GM21529 (cell line): ENCODE results near the gene IPO9.

Experiments
- ATAC-seq: cut with Tn5 transposase; IDR thresholded peaks from one replicate; pipeline ENCODE4 v1.9.1; 2021; ENCODE audit not compliant: unreplicated experiment

The IPO9 gene

DNA sequence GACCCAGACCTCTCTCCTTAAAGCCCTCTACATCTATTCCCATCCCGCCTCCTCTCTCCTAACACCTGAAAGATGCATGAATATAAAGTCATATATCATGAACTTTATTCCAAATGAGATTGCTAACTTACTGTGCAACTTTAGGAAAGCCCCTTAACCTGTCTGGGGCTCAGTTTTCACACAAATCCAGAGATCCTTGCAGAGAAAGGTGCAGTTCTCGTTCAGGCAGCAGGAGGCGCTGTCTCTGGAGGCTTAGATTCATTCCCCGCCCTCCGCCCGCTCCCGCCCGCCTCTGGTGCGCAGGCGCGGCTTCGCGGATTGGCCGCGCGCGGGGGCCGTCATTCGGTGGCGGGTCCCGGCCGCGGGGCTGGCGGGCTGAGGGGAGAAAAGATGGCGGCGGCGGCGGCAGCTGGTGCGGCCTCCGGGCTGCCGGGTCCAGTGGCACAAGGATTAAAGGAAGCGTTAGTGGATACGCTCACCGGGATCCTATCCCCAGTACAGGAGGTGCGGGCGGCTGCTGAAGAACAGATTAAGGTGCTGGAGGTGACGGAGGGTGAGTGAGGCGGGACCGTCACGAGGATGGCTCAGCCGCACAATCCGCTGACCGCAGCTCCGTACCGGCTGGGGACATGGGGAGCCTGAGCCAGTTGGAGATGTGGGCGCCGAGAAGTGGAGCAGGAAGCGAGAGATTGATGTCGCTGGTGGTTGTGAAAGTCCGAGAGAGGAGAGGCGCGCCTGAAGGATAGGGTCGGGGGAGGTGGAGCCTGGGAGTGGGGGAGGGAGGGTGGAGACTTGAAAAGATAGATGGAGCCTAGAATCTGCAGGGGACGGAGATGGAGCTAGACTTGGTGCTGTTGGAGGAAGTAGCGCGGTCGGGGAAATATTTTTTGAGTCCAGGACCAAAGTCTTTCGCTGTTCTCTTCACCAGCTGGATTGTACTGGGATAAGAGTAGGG lies at the start of gene IPO9:
TSS of gene IPO9 (plus strand) at position 338 of the 955 bp plus-strand sequence. CDS start at position 391, 53 bp downstream.
- peak; percentile 91 for ATAC-seq

GRCh38 chr1:201779351-201779880 lies 49.5 kb upstream of the IPO9 start:
- no peak for ATAC-seq

GRCh38 chr1:201780952-201781351 lies 48.0 kb upstream of the IPO9 start:
- no peak for ATAC-seq

GRCh38 chr1:201781437-201781836 lies 47.5 kb upstream of the IPO9 start:
- no peak for ATAC-seq

GRCh38 chr1:201782353-201782752 lies 46.6 kb upstream of the IPO9 start:
- ATAC-seq: no peak

- no peak for ATAC-seq
Measured at GRCh38 chr1:201783058-201783457, 45.9 kb upstream of the IPO9 start.

GRCh38 chr1:201783572-201783971 lies 45.4 kb upstream of the IPO9 start:
- no peak for ATAC-seq

- no peak for ATAC-seq
Measured at GRCh38 chr1:201785291-201785690, 43.7 kb upstream of the IPO9 start.

GRCh38 chr1:201786824-201787223 lies 42.1 kb upstream of the IPO9 start:
- ATAC-seq: no peak

GRCh38 chr1:201788296-201788695 lies 40.7 kb upstream of the IPO9 start:
- ATAC-seq: no peak

GRCh38 chr1:201789245-201789644 lies 39.7 kb upstream of the IPO9 start:
- ATAC-seq: no peak

DNA sequence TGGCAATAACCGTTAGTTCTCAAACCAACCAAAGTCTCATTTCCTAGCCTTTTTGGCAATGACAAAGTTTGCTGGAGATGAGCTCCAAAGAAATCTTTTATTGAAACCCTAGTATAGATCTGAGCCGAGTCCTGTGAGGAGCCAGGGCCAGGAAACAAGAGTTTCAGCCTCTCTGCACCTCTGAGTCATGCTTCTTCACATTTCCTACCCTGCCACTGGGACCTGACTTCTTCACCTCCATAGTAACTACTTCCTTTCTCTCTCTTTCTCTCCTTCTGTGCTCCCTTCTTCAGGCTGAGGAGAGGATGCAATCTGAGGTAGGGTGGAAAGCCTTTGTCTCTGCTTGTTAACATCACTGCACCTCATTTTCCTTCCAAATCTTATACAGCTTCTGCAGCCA lies 38.7 kb upstream of the IPO9 start:
- no peak for ATAC-seq

GRCh38 chr1:201791051-201791778 lies 37.7 kb upstream of the IPO9 start:
- no peak for ATAC-seq

DNA sequence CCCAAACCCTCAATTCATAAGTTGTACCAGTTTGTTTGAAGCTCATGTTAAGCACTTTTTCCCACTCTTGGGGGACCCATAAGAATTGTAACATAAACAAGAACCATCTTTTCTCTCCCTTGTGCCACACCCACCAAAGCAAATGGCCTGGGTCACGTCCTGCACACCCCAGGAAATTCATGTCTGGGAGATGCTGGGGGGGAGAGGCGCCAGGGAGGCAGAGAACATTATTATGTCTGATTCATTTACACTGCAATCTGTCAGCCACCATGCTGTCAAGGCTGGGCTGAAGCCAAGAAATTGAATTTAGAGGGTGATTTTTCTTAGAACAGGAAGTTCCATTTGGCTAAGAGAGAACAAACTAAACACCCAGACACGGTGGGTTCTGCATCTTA lies 37.2 kb upstream of the IPO9 start:
- ATAC-seq: no peak

DNA sequence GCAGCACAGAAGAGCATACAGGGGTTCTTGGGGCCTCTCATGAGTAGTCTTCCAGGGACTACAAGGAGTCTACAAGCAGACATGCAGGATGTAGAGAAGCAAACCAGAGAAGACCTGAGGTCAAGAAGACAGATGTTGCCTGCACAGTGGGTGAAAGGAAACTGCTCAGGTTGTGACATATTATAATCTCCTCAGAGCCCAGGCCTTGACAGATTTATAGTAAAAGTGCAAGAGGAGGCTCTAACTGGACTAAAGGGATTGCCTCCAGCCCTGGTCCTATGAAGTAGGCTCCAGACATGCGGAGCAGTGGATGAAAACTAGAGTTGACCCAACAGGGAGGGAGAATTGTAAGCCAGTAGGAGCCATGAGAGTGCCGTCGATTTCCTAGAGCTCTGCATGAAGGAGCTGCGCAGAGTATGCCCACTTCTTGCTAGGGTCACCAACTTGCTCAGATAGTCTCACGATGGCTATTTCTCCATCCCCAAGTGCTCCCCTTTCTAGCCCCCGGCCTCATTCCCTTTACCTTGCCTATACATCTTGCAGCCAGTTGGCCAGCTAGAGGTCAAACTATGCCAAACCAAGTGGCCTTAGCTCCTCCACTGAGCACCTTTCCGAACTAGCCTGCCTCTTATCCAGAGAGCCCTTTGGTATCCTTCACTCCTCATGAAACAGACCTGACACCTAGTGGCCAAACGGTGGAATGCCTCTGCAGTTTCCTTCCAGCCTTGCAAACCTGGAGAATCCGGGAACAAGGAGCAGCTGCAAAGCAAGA lies 36.2 kb upstream of the IPO9 start:
- ATAC-seq: peak; percentile 63

DNA sequence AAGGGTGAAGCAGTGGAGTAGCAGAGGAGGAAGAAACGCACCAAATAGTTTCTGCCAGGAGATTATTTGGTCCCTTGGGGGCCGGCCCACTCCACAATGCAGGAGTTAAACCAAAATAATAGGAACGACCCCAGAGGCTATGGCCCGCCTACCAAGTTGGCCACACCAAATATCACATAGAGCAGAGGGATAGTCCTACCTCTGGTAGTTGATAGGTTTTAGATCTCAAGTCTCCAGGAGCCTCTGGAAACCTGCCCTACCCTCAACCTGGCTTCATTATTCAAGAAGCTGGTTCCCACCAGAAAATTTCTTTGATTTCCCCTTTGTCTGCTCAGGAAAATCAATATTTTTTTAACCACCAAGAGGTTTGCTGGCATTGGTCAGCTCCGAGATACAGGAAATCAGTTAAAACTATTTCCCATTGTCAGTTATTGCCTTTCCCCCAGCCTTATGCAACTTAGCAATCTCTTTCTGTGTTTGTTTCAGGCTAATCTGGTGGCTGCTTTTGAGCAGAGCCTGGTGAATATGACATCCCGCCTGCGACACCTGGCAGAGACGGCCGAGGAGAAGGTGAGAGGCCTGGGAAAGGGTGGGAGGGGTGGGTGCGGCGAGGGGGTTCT lies 35.5 kb upstream of the IPO9 start:
- ATAC-seq: no peak

- no peak for ATAC-seq
Measured at GRCh38 chr1:201795066-201795465, 33.9 kb upstream of the IPO9 start.

DNA sequence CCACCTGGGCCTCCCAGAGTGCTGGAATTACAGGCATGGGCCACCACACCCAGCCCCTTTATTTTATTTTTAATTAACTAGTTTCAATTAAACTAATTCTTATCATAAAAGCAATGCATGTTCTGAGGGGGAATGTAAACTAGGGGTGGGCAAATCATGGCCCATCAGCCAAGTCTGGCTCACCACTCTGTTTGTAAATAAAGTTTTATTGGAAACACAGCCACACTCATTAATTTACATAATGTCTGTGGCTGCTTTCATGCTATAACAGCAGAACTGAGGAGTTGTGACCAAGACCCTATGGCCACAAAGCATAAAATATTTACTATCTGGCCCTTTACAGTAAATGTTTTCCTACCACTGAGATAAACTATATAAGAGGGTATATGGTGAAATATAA lies 28.7 kb upstream of the IPO9 start:
- no peak for ATAC-seq

DNA sequence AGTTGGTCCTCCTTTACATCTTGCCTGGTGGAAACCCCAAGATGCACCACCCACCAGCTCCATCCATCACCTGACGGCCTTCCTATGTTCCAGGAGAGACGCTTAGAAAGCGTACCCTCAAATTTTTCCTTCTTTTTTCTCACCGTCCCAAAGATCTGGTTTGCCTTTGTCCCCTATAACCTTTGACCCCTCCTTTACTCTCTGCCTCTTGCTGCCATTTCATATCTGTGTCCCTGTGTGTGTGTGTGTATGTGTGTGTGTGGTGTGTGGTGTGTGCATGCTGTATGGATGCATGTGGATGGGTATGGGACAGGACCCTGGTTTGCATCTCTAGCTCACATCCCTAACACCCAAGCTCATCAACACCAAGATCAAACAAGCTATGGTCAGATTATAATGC lies 22.2 kb upstream of the IPO9 start:
- ATAC-seq: no peak

DNA sequence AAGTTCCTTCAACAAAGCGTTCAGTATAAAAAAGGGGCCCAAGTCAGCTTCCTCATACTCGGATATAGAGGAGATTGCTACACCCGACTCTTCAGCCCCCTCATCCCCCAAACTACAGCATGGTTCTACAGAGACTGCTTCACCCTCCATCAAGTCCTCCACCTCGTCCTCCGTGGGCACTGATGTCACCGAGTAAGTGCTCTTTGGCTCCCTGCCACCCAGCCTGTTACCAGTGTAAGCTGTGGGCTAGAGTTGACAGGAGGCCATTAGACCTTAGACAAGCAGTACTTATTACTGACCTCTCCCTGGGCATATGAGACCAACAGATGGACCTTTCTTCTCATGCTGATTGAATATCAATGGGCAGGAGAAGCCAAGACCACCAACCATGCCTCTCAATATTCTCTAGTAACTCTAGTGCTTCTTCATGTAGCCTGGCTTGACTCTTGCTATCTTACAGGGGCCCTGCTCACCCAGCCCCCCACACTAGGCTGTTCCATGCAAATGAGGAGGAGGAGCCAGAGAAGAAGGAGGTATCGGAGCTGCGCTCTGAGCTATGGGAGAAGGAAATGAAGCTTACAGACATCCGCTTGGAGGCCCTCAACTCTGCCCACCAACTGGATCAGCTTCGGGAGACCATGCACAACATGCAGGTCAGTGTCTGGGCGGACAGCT lies 20.9 kb upstream of the IPO9 start:
- no peak for ATAC-seq
